ENCODE measurements around the gene TAS2R5. TPM values are rescaled to one million over a fixed set of nuclear protein-coding genes. Genes with fewer than 3 reads are reported as not detected.
"Not testable (repeated sequence)": the region's sequence is repeated elsewhere in the genome, so short reads cannot be mapped to it uniquely, and the experiment has no call there.

TAS2R5 gene
- total RNA-seq: 1 to 10 TPM in 1 of 2 experiments, under 1 TPM in 1; 0.91 to 1.5 TPM

GRCh38 chr7:141789917-141790316 lies at the start of gene TAS2R5:
TAS2R5 (plus strand) TSS chr7:141790217; CDS start chr7:141790362, 145 bp downstream.
- CTCF ChIA-PET: interaction anchor here (0.9 kb wide), 1 partner anchor 135 kb away, joined by 3 read pairs; no protein-coding TSS in a partner anchor
- no peaks in the 10 kb centered on the region for H3K27me3 Mint-ChIP-seq
- no peak within 1 kb of the TSS for H3K4me3 Mint-ChIP-seq

GRCh38 chr7:141742229-141742628 lies 47.8 kb upstream of the TAS2R5 start:
- Mint-ChIP-seq H3K9me3 (no peaks in the 10 kb centered on the region), H3K4me1 (peaks cover 36% of the 10 kb centered on the region), H3K4me3 (no peak overlapping the region), H3K27ac (no peak overlapping the region), H3K36me3 (ENCODE audit: low read depth) (peaks cover 60% of the 10 kb centered on the region), H3K27me3 (no peaks in the 10 kb centered on the region)
- POLR2A ChIA-PET: interaction anchor here (0.7 kb wide), 1 partner anchor 14 kb away, joined by 4 read pairs; no protein-coding TSS in a partner anchor
- DNase-seq: no peak
- CTCF ChIA-PET: interaction anchor here (1.1 to 1.6 kb wide), 2 partner anchors 11 to 44 kb away, joined by 3 to 4 read pairs; no protein-coding TSS in a partner anchor

More at GRCh38 chr7:141789917-141790316, at the start of gene TAS2R5:
- Mint-ChIP-seq H3K36me3 (ENCODE audit: low read depth) (no peaks in the 10 kb centered on the region), H3K27ac (no peak within 1 kb of the TSS), H3K9me3 (no peaks in the 10 kb centered on the region), H3K4me1 (no peaks in the 10 kb centered on the region)
- no peak for DNase-seq
- POLR2A ChIA-PET: no interaction called here

- DNase-seq: no peak
- peaks cover 65% of the 10 kb centered on the region for H3K36me3 Mint-ChIP-seq (ENCODE audit: low read depth)
- no peak overlapping the region for H3K4me3 Mint-ChIP-seq
- H3K27me3 Mint-ChIP-seq: no peaks in the 10 kb centered on the region
- no peak overlapping the region for H3K27ac Mint-ChIP-seq
- peaks cover 26% of the 10 kb centered on the region for H3K4me1 Mint-ChIP-seq
- ChIA-PET POLR2A (no interaction called here), CTCF (no interaction called here)
- H3K9me3 Mint-ChIP-seq: no peaks in the 10 kb centered on the region
Observed at GRCh38 chr7:141744131-141744530, 45.9 kb upstream of the TAS2R5 start.

- ChIA-PET CTCF (no interaction called here), POLR2A (interaction anchor here (1.4 kb wide), 1 partner anchor 88 kb away, joined by 3 read pairs; no protein-coding TSS in a partner anchor)
- no peaks in the 10 kb centered on the region for H3K27me3 Mint-ChIP-seq
- H3K4me3 Mint-ChIP-seq: no peak overlapping the region
- H3K27ac Mint-ChIP-seq: no peak overlapping the region
- H3K9me3 Mint-ChIP-seq: peaks cover 25% of the 10 kb centered on the region
- DNase-seq: no peak
- no peaks in the 10 kb centered on the region for H3K4me1 Mint-ChIP-seq
- peaks cover 75% of the 10 kb centered on the region for H3K36me3 Mint-ChIP-seq (ENCODE audit: low read depth)
Observed at GRCh38 chr7:141748396-141748795, 41.6 kb upstream of the TAS2R5 start.

- DNase-seq, H3K4me3 Mint-ChIP-seq, POLR2A ChIA-PET, H3K27me3 Mint-ChIP-seq, CTCF ChIA-PET, H3K27ac Mint-ChIP-seq, H3K4me1 Mint-ChIP-seq: not testable (repeated sequence)
- Mint-ChIP-seq H3K9me3 (peaks cover 25% of the 10 kb centered on the region), H3K36me3 (ENCODE audit: low read depth) (peaks cover 70% of the 10 kb centered on the region)
Observed at GRCh38 chr7:141751904-141752303, 38.1 kb upstream of the TAS2R5 start.

- Mint-ChIP-seq H3K4me1 (no peaks in the 10 kb centered on the region), H3K27ac (no peak overlapping the region), H3K4me3 (no peak overlapping the region), H3K27me3 (no peaks in the 10 kb centered on the region), H3K36me3 (ENCODE audit: low read depth) (peaks cover 74% of the 10 kb centered on the region), H3K9me3 (peaks cover 25% of the 10 kb centered on the region)
- POLR2A ChIA-PET: no interaction called here
- no peak for DNase-seq
- CTCF ChIA-PET: no interaction called here
Observed at GRCh38 chr7:141752634-141753033, 37.4 kb upstream of the TAS2R5 start.

- POLR2A ChIA-PET: interaction anchor here (1.5 kb wide), 1 partner anchor 17 kb away, joined by 5 read pairs; the partner anchor contains the start of gene SSBP1
- no peak overlapping the region for H3K27ac Mint-ChIP-seq
Observed at GRCh38 chr7:141754939-141755338, 35.1 kb upstream of the TAS2R5 start.

GRCh38 chr7:141763797-141764196 lies 26.2 kb upstream of the TAS2R5 start, which contains the start of gene TAS2R3:
TAS2R3 (plus strand) TSS chr7:141764097; CDS start chr7:141764159, 62 bp downstream.
- no peak within 1 kb of the TSS for H3K4me3 Mint-ChIP-seq

More at GRCh38 chr7:141754939-141755338, 35.1 kb upstream of the TAS2R5 start:
- peaks cover 71% of the 10 kb centered on the region for H3K36me3 Mint-ChIP-seq (ENCODE audit: low read depth)
- no peaks in the 10 kb centered on the region for H3K4me1 Mint-ChIP-seq
- no peaks in the 10 kb centered on the region for H3K27me3 Mint-ChIP-seq
- CTCF ChIA-PET: interaction anchor here (1.4 to 1.8 kb wide), 2 partner anchors 28 to 31 kb away, joined by 3 to 4 read pairs; no protein-coding TSS in a partner anchor
- DNase-seq: no peak
- H3K4me3 Mint-ChIP-seq: no peak overlapping the region
- peaks cover 25% of the 10 kb centered on the region for H3K9me3 Mint-ChIP-seq

GRCh38 chr7:141770083-141770583 lies 19.9 kb upstream of the TAS2R5 start:
- not testable (repeated sequence) for H3K27ac Mint-ChIP-seq
- POLR2A ChIA-PET: interaction anchor here (0.7 kb wide), 1 partner anchor 10 kb away, joined by 3 read pairs; no protein-coding TSS in a partner anchor

More at GRCh38 chr7:141763797-141764196, 26.2 kb upstream of the TAS2R5 start, which contains the start of gene TAS2R3:
- CTCF ChIA-PET: no interaction called here
- Mint-ChIP-seq H3K27me3 (no peaks in the 10 kb centered on the region), H3K36me3 (ENCODE audit: low read depth) (peaks cover 35% of the 10 kb centered on the region), H3K9me3 (no peaks in the 10 kb centered on the region), H3K4me1 (no peaks in the 10 kb centered on the region), H3K27ac (no peak within 1 kb of the TSS)
- no peak for DNase-seq
- POLR2A ChIA-PET: no interaction called here

GRCh38 chr7:141776374-141776773 lies 13.6 kb upstream of the TAS2R5 start, which contains the start of gene TAS2R4:
TAS2R4 (plus strand) TSS chr7:141776674; CDS start chr7:141778489, 1,815 bp downstream.
- no peak for DNase-seq
- Mint-ChIP-seq H3K27me3 (no peaks in the 10 kb centered on the region), H3K4me1 (no peaks in the 10 kb centered on the region), H3K9me3 (peaks cover 4% of the 10 kb centered on the region), H3K4me3 (no peak within 1 kb of the TSS), H3K36me3 (ENCODE audit: low read depth) (peaks cover 37% of the 10 kb centered on the region), H3K27ac (no peak within 1 kb of the TSS)
- POLR2A ChIA-PET: no interaction called here
- CTCF ChIA-PET: interaction anchor here (1.4 kb wide), 1 partner anchor 10 kb away, joined by 12 read pairs; no protein-coding TSS in a partner anchor

More at GRCh38 chr7:141770083-141770583, 19.9 kb upstream of the TAS2R5 start:
- H3K9me3 Mint-ChIP-seq, DNase-seq, H3K4me1 Mint-ChIP-seq, H3K27me3 Mint-ChIP-seq, H3K4me3 Mint-ChIP-seq: not testable (repeated sequence)
- CTCF ChIA-PET: interaction anchor here (0.7 kb wide), 1 partner anchor 14 kb away, joined by 3 read pairs; no protein-coding TSS in a partner anchor
- H3K36me3 Mint-ChIP-seq (ENCODE audit: low read depth): peaks cover 18% of the 10 kb centered on the region

GRCh38 chr7:141785706-141786552 lies 4.1 kb upstream of the TAS2R5 start:
- H3K27ac Mint-ChIP-seq: no peak overlapping the region
- POLR2A ChIA-PET: no interaction called here
- peak; percentile 31 for DNase-seq

GRCh38 chr7:141788296-141788695 lies 1.7 kb upstream of the TAS2R5 start:
- POLR2A ChIA-PET: no interaction called here
- H3K27me3 Mint-ChIP-seq: no peaks in the 10 kb centered on the region
- no peaks in the 10 kb centered on the region for H3K9me3 Mint-ChIP-seq
- DNase-seq: no peak
- H3K4me3 Mint-ChIP-seq: no peak overlapping the region
- no peak overlapping the region for H3K27ac Mint-ChIP-seq
- H3K4me1 Mint-ChIP-seq: no peaks in the 10 kb centered on the region
- H3K36me3 Mint-ChIP-seq (ENCODE audit: low read depth): no peaks in the 10 kb centered on the region
- CTCF ChIA-PET: interaction anchor here (0.9 to 1.2 kb wide), 2 partner anchors 16 to 134 kb away, joined by 3 to 4 read pairs; no protein-coding TSS in a partner anchor

More at GRCh38 chr7:141785706-141786552, 4.1 kb upstream of the TAS2R5 start:
- no peaks in the 10 kb centered on the region for H3K4me1 Mint-ChIP-seq
- H3K4me3 Mint-ChIP-seq: no peak overlapping the region
- H3K27me3 Mint-ChIP-seq: no peaks in the 10 kb centered on the region
- CTCF ChIA-PET: interaction anchor here (0.6 to 5.0 kb wide), 14 partner anchors 9 to 131 kb away, joined by 3 to 40 read pairs (median 4); partner anchors contain the start of genes SSBP1 and TAS2R4
- no peaks in the 10 kb centered on the region for H3K9me3 Mint-ChIP-seq
- no peaks in the 10 kb centered on the region for H3K36me3 Mint-ChIP-seq (ENCODE audit: low read depth)

- no peaks in the 10 kb centered on the region for H3K4me1 Mint-ChIP-seq
- DNase-seq: no peak
- POLR2A ChIA-PET: no interaction called here
- H3K9me3 Mint-ChIP-seq: no peaks in the 10 kb centered on the region
- CTCF ChIA-PET: no interaction called here
- H3K27me3 Mint-ChIP-seq: no peaks in the 10 kb centered on the region
- H3K36me3 Mint-ChIP-seq (ENCODE audit: low read depth): no peaks in the 10 kb centered on the region
- H3K4me3 Mint-ChIP-seq: no peak overlapping the region
- no peak overlapping the region for H3K27ac Mint-ChIP-seq
Observed at GRCh38 chr7:141792526-141792925, 2.5 kb downstream of the TAS2R5 start.

Data from activated CD4-positive, alpha-beta memory T cell treated with anti-CD3 and anti-CD28 coated beads, Interleukin-2, amount 10 ng/mL, durations not matched to agents 7 days and 5 days (primary cell).